Neural crest cell (in vitro differentiated cells): ENCODE results near the gene ARHGAP45. TPM values are rescaled to one million over a fixed set of nuclear protein-coding genes. Genes with fewer than 3 reads are reported as not detected.

Source experiments
- DNase-seq: peaks from one replicate; pipeline ENCODE4 v3.0.0; 2021; ENCODE audit warnings: low read depth, mixed read lengths, low spot score
- H3K27ac Mint-ChIP-seq: one replicate; pipeline ENCODE4 v1.8.0; 2021; ENCODE audit warnings: mild to moderate bottlenecking, mixed read lengths; ENCODE audit not compliant: unreplicated experiment
- H3K27me3 Mint-ChIP-seq: 2 replicates; pipeline ENCODE4 v1.8.0; 2021; ENCODE audit warnings: low read depth, mild to moderate bottlenecking, mixed read lengths
- H3K36me3 Mint-ChIP-seq: 2 replicates; pipeline ENCODE4 v1.8.0; 2021; ENCODE audit warnings: low read depth, mild to moderate bottlenecking, mixed read lengths
- H3K4me1 Mint-ChIP-seq: 2 replicates; pipeline ENCODE4 v1.8.0; 2021; ENCODE audit warnings: mixed read lengths
- H3K4me3 Mint-ChIP-seq: one replicate; pipeline ENCODE4 v1.8.0; 2021; ENCODE audit warnings: mild to moderate bottlenecking, mixed read lengths
- H3K9me3 Mint-ChIP-seq: 2 replicates; pipeline ENCODE4 v1.8.0; 2021; ENCODE audit warnings: mixed read lengths
- CTCF ChIP-seq: fragments of 200-600 bp; sonication (generic); conservative IDR thresholded peaks from 2 replicates; pipeline ENCODE4 v1.5.0; 2021; ENCODE audit warnings: antibody characterized with exemption, mild to moderate bottlenecking
- total RNA-seq: library from RNA; stranded (reverse); gene quantifications from 2 replicates; pipeline ENCODE4 v1.2.1, GENCODE V29; 2021

The ARHGAP45 gene
- total RNA-seq, 1 donor from 2014 or later, result 1.6 TPM

GRCh38 chr19:1080360-1081161, 13.6 kb downstream of the ARHGAP45 start:
- H3K4me3 Mint-ChIP-seq, result no peak overlapping the region
- no peak for TF ChIP-seq CTCF
- H3K4me1 Mint-ChIP-seq, result peaks cover 3% of the 10 kb centered on the region
- no peak overlapping the region for H3K27ac Mint-ChIP-seq
- no peaks in the 10 kb centered on the region for H3K9me3 Mint-ChIP-seq
- no peaks in the 10 kb centered on the region for H3K36me3 Mint-ChIP-seq
- DNase-seq, result no peak
- peaks cover 14% of the 10 kb centered on the region for H3K27me3 Mint-ChIP-seq

- H3K27me3 Mint-ChIP-seq, result peaks cover 9% of the 10 kb centered on the region
- H3K9me3 Mint-ChIP-seq, result no peaks in the 10 kb centered on the region
- no peak overlapping the region for H3K27ac Mint-ChIP-seq
- H3K36me3 Mint-ChIP-seq, result no peaks in the 10 kb centered on the region
- peaks cover 3% of the 10 kb centered on the region for H3K4me1 Mint-ChIP-seq
- no peak for DNase-seq
- no peak overlapping the region for H3K4me3 Mint-ChIP-seq
- peak; percentile 22 for TF ChIP-seq CTCF
These were observed 14.6 kb downstream of the ARHGAP45 start for GRCh38 chr19:1081301-1082164.

GRCh38 chr19:1082165-1082927, 15.4 kb downstream of the ARHGAP45 start:
- H3K36me3 Mint-ChIP-seq, result no peaks in the 10 kb centered on the region
- no peaks in the 10 kb centered on the region for H3K9me3 Mint-ChIP-seq
- peak overlapping the region; percentile 81 for H3K4me3 Mint-ChIP-seq
- no peak for TF ChIP-seq CTCF
- H3K27me3 Mint-ChIP-seq, result peaks cover 9% of the 10 kb centered on the region
- peak; percentile 68 for DNase-seq
- H3K4me1 Mint-ChIP-seq, result peaks cover 3% of the 10 kb centered on the region
- H3K27ac Mint-ChIP-seq, result no peak overlapping the region

- Mint-ChIP-seq H3K36me3 (peaks cover 3% of the 10 kb centered on the region), H3K27ac (no peak overlapping the region), H3K9me3 (no peaks in the 10 kb centered on the region), H3K4me1 (peaks cover 3% of the 10 kb centered on the region), H3K27me3 (peaks cover 9% of the 10 kb centered on the region), H3K4me3 (peak overlapping the region; percentile 66)
- DNase-seq, result no peak
- TF ChIP-seq CTCF, result no peak
These were observed 16.2 kb downstream of the ARHGAP45 start for GRCh38 chr19:1082928-1083816.
